GM18867 (cell line): Measurements from ENCODE around the gene AIMP1.
A peak's percentile ranks its signal among the peaks of the same experiment; 100 is the strongest.
"Not testable (repeated sequence)": the region's sequence is repeated elsewhere in the genome, so short reads cannot be mapped to it uniquely, and the experiment has no call there.

Experiments used
- ATAC-seq: cut with Tn5 transposase; IDR thresholded peaks from one replicate; pipeline ENCODE4 v1.9.1; 2021; ENCODE audit warnings: mild to moderate bottlenecking, moderate library complexity; ENCODE audit not compliant: unreplicated experiment

AIMP1 gene

DNA sequence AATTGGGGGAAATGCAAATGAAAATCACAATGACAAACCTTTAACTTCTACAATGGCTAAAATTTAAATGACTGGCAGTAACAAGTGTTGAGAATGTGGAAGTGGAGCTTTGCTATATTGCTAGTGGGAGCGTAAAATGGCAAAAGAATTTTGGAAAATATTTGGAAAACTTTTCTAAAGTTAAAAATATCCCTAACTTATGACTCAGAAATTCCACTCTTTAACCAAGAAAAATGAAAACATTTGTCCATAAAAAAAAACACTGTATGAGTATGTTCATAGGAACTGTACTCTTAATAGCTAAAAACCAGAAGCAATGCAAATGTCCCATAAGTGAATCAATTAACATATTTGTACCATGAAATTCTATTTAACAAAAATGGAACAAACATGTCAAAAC, 4.0 kb upstream of the AIMP1 start:
- no peak for ATAC-seq

- no peak for ATAC-seq
These were observed 3.3 kb upstream of the AIMP1 start for GRCh38 chr4:106312997-106313522.

DNA sequence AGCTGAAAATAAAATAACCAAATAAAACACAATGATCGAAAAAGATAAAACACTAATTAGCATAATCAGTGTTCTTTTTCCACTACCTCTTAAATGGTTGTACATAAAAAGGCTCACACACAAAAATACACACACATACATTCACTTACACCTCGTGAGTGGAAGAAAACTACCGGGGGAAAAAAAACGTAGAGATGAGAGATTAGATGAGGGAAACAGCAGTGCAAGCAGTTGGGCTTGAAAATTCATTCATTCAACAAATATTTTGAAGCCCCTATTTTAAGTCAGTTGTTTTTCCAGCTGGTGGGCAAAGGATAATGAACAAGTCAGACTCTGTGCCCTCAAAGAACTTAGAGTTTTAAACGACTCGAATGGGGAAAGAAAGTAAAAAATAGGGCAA, 1.4 kb upstream of the AIMP1 start:
- ATAC-seq, result no peak

DNA sequence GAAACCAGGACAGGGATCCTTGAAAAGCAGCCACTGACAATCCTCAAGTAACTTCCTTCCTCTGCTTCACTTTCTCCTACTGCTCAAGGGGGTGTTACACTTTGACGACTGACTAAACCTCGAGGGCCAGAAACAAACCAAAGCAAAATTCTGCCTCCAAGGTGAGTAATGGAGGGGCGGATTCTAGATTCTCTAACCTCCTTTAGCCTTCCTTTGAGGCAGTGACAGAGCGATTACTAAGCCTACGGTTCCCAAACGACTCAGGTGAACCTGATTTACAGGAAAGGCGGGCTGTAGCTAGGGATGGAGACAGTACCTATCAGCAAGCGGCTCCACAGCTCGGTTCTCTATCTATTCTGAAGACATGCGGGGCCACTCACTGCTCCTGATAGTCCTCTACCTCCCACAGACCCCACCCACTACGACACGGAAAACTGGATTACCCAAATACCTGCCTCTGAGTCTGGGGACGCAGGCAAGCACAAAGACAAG, 828 bp upstream of the AIMP1 start:
- peak; percentile 22 for ATAC-seq

GRCh38 chr4:106316773-106317409, 541 bp downstream of the AIMP1 start:
- peak; percentile 0 for ATAC-seq

GRCh38 chr4:106317815-106318214, 1.5 kb downstream of the AIMP1 start:
- ATAC-seq, result no peak

GRCh38 chr4:106318511-106318910, 2.2 kb downstream of the AIMP1 start:
- no peak for ATAC-seq

DNA sequence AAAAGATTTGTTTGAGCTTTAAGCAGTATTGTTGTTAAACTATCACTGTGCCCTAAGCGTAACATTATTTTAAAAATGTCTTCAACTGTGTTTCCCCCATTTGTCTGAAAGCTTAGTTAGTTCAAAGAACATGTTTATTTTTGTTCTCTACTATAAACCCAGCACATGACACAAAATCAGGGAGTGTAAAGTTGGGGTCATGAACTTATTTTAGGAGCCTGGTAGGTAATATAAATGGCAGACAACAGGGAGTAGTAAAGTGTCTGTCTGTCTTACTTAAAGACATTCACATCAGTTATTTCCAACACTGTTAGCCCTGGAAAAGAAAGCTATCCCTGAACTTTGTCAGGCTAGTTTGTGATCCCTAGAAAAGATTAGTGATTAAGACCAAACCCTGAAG, 3.9 kb downstream of the AIMP1 start:
- no peak for ATAC-seq

DNA sequence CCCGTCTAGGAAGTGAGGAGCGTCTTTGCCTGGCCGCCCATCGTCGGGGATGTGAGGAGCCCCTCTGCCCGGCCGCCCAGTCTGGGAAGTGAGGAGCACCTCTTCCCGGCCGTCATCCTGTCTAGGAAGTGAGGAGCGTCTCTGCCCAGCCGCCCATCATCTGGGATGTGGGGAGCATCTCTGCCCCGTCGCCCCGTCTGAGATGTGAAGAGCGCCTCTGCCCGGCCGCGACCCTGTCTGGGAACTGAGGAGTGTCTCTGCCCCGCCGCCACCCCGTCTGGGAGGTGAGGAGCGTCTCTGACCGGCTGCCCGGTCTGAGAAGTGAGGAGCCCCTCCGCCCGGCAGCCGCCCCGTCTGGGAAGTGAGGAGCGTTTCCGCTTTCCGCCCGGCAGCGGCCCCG, 4.8 kb downstream of the AIMP1 start:
- ATAC-seq, result not testable (repeated sequence)

GRCh38 chr4:106321814-106322213, 5.5 kb downstream of the AIMP1 start:
- not testable (repeated sequence) for ATAC-seq

- ATAC-seq, result no peak
These were observed 6.8 kb downstream of the AIMP1 start for GRCh38 chr4:106323119-106323518.

DNA sequence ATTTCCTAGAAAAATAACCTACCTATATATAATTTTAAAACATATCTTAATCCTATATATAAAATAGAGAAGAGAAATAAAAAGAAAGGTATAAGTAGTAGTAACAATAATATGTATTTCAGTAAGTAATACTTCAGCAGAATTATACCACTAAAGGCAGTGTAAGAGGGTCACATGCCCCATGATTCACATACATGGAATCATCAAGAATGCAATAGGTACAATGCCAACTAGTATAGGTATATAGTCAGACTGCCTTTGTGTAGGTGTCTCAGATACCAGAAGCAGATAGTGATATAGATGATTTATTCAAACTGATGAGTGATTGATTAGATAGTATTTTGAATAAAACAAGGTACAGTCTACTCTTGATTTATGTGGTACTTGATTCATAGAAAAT, 9.4 kb downstream of the AIMP1 start:
- no peak for ATAC-seq

GRCh38 chr4:106329041-106329618, 12.8 kb downstream of the AIMP1 start:
- peak; percentile 93 for ATAC-seq

DNA sequence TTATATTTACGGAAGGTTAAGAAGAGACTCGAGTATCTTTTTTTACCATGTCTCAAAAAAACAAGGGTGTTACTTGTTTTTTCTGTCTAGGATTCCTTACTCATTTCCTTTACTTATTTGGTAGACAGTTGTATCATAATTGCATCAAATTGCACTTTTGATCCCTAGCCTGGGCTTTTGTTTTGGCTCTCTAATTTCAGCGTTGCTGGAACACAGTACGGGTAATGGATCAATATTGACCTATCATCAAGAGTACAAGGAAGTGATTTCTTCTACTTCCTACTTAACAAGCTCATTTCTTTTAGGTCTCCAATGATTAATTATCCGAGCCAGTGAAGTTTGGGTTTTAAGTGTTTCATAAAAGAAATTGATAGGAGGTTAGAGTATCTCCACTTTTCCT, 16.8 kb downstream of the AIMP1 start:
- no peak for ATAC-seq

DNA sequence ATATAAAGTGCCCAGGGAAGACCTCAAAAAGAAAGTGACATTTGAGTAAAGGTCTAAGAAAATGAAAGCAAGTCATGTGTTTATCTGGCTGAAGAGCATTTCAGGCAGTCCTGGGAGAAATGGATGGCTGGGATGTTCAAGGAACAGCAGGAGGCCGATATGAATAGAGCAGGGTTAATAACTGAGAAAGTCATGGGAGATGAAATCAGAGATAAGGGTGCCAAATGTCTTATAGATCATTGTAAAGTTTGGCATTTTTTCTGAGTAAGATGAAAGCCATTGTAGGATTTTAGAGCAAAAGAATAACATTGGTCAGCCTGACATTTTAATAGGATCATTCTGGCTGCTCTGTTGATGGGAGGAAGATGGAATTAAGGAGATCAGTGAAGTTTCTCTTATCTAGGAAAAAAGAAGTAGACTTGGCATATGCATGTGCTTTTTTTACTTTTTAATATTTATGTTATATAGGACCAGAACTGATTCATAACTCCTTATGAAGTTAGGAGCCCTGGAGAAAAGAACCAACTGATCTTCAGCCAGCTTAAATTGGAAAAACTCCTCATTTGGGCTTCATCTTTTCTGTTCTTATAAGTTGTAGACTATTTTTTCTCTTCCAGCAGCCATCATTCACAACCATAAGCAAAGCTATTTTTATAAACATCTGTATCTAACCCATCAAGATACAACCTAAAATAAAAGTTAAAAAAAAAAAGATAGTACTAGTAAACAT, 18.6 kb downstream of the AIMP1 start:
- ATAC-seq, result no peak

DNA sequence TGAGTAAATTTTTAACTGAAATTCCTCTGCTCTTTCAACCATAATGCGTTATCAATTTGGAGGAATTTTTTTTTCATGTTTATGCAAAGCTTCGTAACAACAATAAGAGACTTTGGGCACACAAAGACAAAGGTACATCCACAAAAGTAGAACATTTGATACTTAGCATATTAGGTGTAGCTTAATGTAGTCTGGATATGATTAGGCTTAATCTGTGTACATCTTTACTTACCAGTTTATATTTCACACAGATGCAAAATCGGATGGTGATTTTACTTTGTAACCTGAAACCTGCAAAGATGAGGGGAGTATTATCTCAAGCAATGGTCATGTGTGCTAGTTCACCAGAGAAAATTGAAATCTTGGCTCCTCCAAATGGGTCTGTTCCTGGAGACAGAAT, 20.3 kb downstream of the AIMP1 start:
- no peak for ATAC-seq

GRCh38 chr4:106337916-106338315, 21.6 kb downstream of the AIMP1 start:
- no peak for ATAC-seq

DNA sequence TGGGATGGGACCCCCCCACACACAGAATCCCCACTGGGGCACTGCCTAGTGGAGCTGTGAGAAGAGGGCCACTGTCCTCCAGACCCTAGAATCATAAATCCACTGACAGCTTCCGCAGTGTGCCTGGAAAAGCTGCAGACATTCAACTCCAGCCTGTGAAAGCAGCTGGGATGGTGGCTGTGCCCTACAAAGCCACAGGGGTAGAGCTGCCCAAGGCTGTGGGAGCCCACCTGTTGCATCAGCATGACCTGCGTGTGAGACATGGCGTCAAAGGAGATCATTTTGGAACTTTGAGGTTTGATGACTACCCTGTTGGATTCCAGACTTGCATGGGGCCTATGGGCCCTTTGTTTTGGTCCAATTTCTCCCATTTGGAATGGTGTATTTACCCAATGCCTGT, 22.3 kb downstream of the AIMP1 start:
- ATAC-seq, result no peak

DNA sequence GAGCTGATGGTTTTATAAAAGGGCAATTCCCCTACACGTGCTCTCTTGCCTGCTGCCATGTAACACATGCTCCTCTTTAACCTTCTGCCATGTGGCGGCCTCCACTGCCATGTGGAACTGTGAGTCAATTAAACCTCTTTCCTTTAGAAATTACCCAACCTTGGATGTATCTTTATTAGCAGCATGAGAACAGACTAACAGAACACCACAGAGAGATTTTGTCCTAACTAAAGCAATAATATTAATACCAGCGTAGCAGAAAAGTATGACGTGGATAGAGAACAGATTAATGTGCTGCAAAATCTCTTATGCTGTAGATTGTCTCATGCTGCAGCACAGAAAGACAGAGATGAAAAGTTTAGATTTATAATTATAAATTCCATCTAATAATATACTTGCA, 23.1 kb downstream of the AIMP1 start:
- no peak for ATAC-seq

GRCh38 chr4:106340774-106341173, 24.4 kb downstream of the AIMP1 start:
- no peak for ATAC-seq

DNA sequence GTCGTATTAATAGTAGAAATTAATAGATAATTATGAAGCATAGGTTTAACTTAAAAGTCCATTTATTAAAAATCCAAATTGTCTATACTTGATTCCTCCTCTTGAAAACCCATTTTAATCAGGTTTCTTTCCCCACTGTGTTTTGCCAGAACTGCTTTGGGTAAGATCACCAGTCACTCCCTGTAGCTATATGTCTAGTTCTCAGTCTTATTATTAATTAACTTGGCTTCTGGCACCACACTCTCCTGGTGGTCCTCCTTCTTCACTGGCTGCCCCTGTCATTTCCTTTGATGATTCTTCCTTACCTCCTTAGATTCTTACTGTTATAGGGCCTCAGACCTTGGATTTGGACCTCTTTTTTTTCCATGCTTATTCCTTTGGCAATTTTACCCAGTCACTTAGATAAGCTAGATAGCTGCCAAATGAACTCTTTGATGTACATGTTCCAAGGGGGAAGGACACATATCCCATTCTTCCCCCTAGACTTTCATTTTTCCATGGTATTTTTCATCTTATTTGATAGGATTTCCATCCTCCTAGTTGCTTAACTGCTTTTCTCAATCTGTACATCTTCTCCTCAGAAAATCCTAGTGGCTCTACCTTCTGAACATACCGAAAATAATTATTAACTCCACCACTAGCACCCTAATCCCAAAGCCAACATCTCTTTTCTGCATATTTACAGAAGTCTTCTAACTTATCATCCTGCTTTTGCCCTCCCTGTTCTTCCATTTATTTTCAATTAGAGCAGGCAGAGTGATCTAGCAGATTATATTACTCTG, 27.7 kb downstream of the AIMP1 start:
- no peak for ATAC-seq
